H1 (cell line): Measurements from ENCODE around the gene FYB2. TPM values are rescaled to one million over a fixed set of nuclear protein-coding genes. Genes with fewer than 3 reads are reported as not detected.

ENCODE experiments used
- CTCF ChIA-PET: fragments of 300-600 bp; sonication (Branson Sonifier 250); formaldehyde crosslinking; loops from one replicate; lab custom pipeline; 2021; ENCODE audit not compliant: partially characterized antibody; lab: Charles Lee
- POLR2A ChIA-PET: fragments of 300-600 bp; sonication (Branson Sonifier 250); formaldehyde crosslinking; loops from one replicate; lab custom pipeline; 2021; ENCODE audit warnings: inconsistent platforms; ENCODE audit not compliant: partially characterized antibody; lab: Charles Lee
- DNase-seq, 2 experiments: peaks; one replicate each; pipeline versions ENCODE4 v3.0.0 to v3.0.0-alpha.2; 2010 to 2022; ENCODE audit warnings: low spot score in 2 of 2, low read depth in 1 of 2, mixed read lengths in 1 of 2
- FAIRE-seq: peaks from 2 replicates; lab custom pipeline; 2011; peaks lifted over from hg19 to GRCh38; lab: Jason Lieb, UNC
- H2AFZ ChIP-seq: 2 replicates; pipeline ENCODE4 v1.8.1; 2012; ENCODE audit warnings: low read length, inconsistent platforms
- H2AK5ac ChIP-seq: 2 replicates; pipeline ENCODE4 v1.6.1; 2013; ENCODE audit warnings: low read depth, low read length
- H2BK120ac ChIP-seq: replicated peaks from 2 replicates; pipeline ENCODE3; 2013; ENCODE audit warnings: low read depth, low read length, inconsistent platforms
- H2BK12ac ChIP-seq: 2 replicates; pipeline ENCODE4 v1.6.1; 2013; ENCODE audit warnings: low read depth, low read length
- H2BK15ac ChIP-seq: 2 replicates; pipeline ENCODE4 v1.6.1; 2013; ENCODE audit warnings: low read length
- H2BK20ac ChIP-seq: 2 replicates; pipeline ENCODE4 v1.6.1; 2013; ENCODE audit warnings: low read length
- H2BK5ac ChIP-seq: 2 replicates; pipeline ENCODE4 v1.6.1; 2013; ENCODE audit warnings: low read depth, low read length
- H3K14ac ChIP-seq: 2 replicates; pipeline ENCODE4 v1.6.1; 2013; ENCODE audit warnings: inconsistent platforms; ENCODE audit not compliant: insufficient read length
- H3K18ac ChIP-seq: 2 replicates; pipeline ENCODE4 v1.6.1; 2013; ENCODE audit warnings: low read length; ENCODE audit errors: extremely low read depth
- H3K23ac ChIP-seq: 2 replicates; pipeline ENCODE4 v1.6.1; 2013; ENCODE audit warnings: inconsistent platforms; ENCODE audit not compliant: insufficient read length
- H3K23me2 ChIP-seq: 2 replicates; pipeline ENCODE4 v1.6.1; 2013; ENCODE audit warnings: low read depth, low read length
- H3K27ac ChIP-seq: 2 replicates; pipeline ENCODE4 v1.6.1; 2011; ENCODE audit warnings: low read depth, low read length, inconsistent platforms
- H3K27me3 ChIP-seq, 4 experiments: replicated peaks in 1 of 4; 1 replicate in 1 of 4; 2 replicates in 3 of 4; pipeline versions ENCODE4 v1.6.1 to v1.8.1; 2011 to 2013; ENCODE audit warnings: low read length in 3 of 4, mild to moderate bottlenecking in 3 of 4, inconsistent platforms in 2 of 4, mixed read lengths in 2 of 4, moderate library complexity in 1 of 4; ENCODE audit not compliant: control insufficient read depth in 3 of 4, insufficient read depth in 3 of 4; ENCODE audit errors: extremely low read depth in 1 of 4
- H3K36me3 ChIP-seq, 4 experiments: 2 replicates each; pipeline versions ENCODE4 v1.6.1 to v1.8.1; 2011 to 2013; ENCODE audit warnings: mild to moderate bottlenecking in 4 of 4, low read length in 3 of 4, moderate library complexity in 2 of 4, control low read depth in 1 of 4, inconsistent platforms in 1 of 4; ENCODE audit not compliant: insufficient read depth in 4 of 4, control insufficient read depth in 2 of 4
- H3K4ac ChIP-seq: replicated peaks from 2 replicates; pipeline ENCODE3; 2013; ENCODE audit warnings: low read length, low read depth, mixed read lengths, inconsistent platforms; ENCODE audit not compliant: insufficient read length
- H3K4me1 ChIP-seq, 4 experiments: replicated peaks in 1 of 4; 1 replicate in 1 of 4; 2 replicates in 3 of 4; pipeline versions ENCODE4 v1.6.1 to v1.8.1; 2011 to 2013; ENCODE audit warnings: low read length in 3 of 4, inconsistent platforms in 2 of 4, mixed read lengths in 1 of 4; ENCODE audit not compliant: insufficient read depth in 4 of 4, control insufficient read depth in 3 of 4
- H3K4me2 ChIP-seq, 2 experiments: 2 replicates each; pipeline versions ENCODE4 v1.6.1 to v1.8.1; 2011 to 2013; ENCODE audit warnings: low read depth in 2 of 2, low read length in 2 of 2, control low read depth in 1 of 2, inconsistent platforms in 1 of 2, mild to moderate bottlenecking in 1 of 2; ENCODE audit not compliant: insufficient read depth in 1 of 2
- H3K4me3 ChIP-seq, 4 experiments: fragments of 200-600, 300-600 bp in 1 of 4; sonication (generic), shearing (Covaris generic), sonication (Bioruptor Twin) in 1 of 4; 2 replicates each; pipeline versions ENCODE4 v1.5.1 to v1.8.1; 2011 to 2016; ENCODE audit warnings: low read length in 4 of 4, low read depth in 3 of 4, control low read depth in 2 of 4, inconsistent platforms in 2 of 4, mild to moderate bottlenecking in 2 of 4, mixed read lengths in 1 of 4, moderate library complexity in 1 of 4; ENCODE audit not compliant: insufficient read depth in 2 of 4; ENCODE audit errors: extremely low read depth in 1 of 4
- H3K56ac ChIP-seq: replicated peaks from 2 replicates; pipeline ENCODE3; 2013; ENCODE audit warnings: low read depth, mild to moderate bottlenecking, mixed read lengths, low read length, inconsistent platforms; ENCODE audit not compliant: insufficient read length
- H3K79me1 ChIP-seq: 2 replicates; pipeline ENCODE4 v1.6.1; 2013; ENCODE audit warnings: low read depth, low read length, control low read depth
- H3K79me2 ChIP-seq, 2 experiments: 2 replicates each; pipeline versions ENCODE4 v1.6.1 to v1.8.1; 2012 to 2013; ENCODE audit warnings: low read length in 2 of 2, mild to moderate bottlenecking in 2 of 2, inconsistent platforms in 1 of 2; ENCODE audit not compliant: insufficient read depth in 2 of 2, control insufficient read depth in 1 of 2
- H3K9ac ChIP-seq, 4 experiments: replicated peaks in 1 of 4; 1 replicate in 1 of 4; 2 replicates in 3 of 4; pipeline versions ENCODE4 v1.6.1 to v1.8.1; 2011 to 2013; ENCODE audit warnings: low read depth in 3 of 4, low read length in 3 of 4, control low read depth in 2 of 4, mild to moderate bottlenecking in 2 of 4, moderate library complexity in 2 of 4, inconsistent platforms in 1 of 4; ENCODE audit errors: extremely low read depth in 1 of 4
- H3K9me3 ChIP-seq, 2 experiments: 2 replicates each; pipeline versions ENCODE4 v1.6.1 to v1.8.1; 2012 to 2013; ENCODE audit warnings: mild to moderate bottlenecking in 2 of 2, moderate library complexity in 2 of 2, control low read depth in 1 of 2, inconsistent platforms in 1 of 2, low read depth in 1 of 2, low read length in 1 of 2, mixed read lengths in 1 of 2; ENCODE audit not compliant: insufficient read depth in 2 of 2
- H4K20me1 ChIP-seq, 2 experiments: replicated peaks in 1 of 2; 2 replicates each; pipeline versions ENCODE3 to v1.8.1; 2011 to 2013; ENCODE audit warnings: inconsistent platforms in 2 of 2, low read length in 2 of 2, mild to moderate bottlenecking in 1 of 2; ENCODE audit not compliant: insufficient read depth in 2 of 2, control insufficient read depth in 1 of 2
- H4K5ac ChIP-seq: 2 replicates; pipeline ENCODE4 v1.6.1; 2013; ENCODE audit warnings: low read length, low read depth, mixed read lengths, inconsistent platforms; ENCODE audit not compliant: insufficient read length
- H4K8ac ChIP-seq: 2 replicates; pipeline ENCODE4 v1.8.0; 2013; ENCODE audit warnings: mild to moderate bottlenecking, moderate library complexity, low read length, inconsistent platforms; ENCODE audit not compliant: insufficient read depth; ENCODE audit errors: extremely low read depth
- H4K91ac ChIP-seq: replicated peaks from 2 replicates; pipeline ENCODE3; 2013; ENCODE audit warnings: low read length, mixed read lengths, inconsistent platforms; ENCODE audit not compliant: insufficient read length
- CBX8 ChIP-seq: fragments of 300-800, 300-1000 bp; sonication (generic); IDR thresholded peaks from 2 replicates; pipeline ENCODE4 v1.7.1; 2016; ENCODE audit warnings: low read depth, low read length, borderline replicate concordance
- EP300 ChIP-seq, 2 experiments: IDR thresholded peaks; 1 replicate in 1 of 2; 2 replicates in 1 of 2; pipeline ENCODE4 v1.6.1; 2011 to 2012; ENCODE audit warnings: low read depth in 2 of 2, low read length in 2 of 2, mild to moderate bottlenecking in 2 of 2, borderline replicate concordance in 1 of 2, inconsistent platforms in 1 of 2, moderate library complexity in 1 of 2
- EZH2 ChIP-seq: fragments of 200-600 bp; sonication (generic); IDR thresholded peaks from 2 replicates; pipeline ENCODE4 v1.7.1; 2012; ENCODE audit warnings: low read depth, mild to moderate bottlenecking, moderate library complexity, low read length, inconsistent platforms; ENCODE audit not compliant: severe bottlenecking
- GTF2F1 ChIP-seq: IDR thresholded peaks from 2 replicates; pipeline ENCODE4 v1.6.1; 2012; ENCODE audit warnings: low read depth, low read length, improper control_type of control experiment, borderline replicate concordance
- HDAC6 ChIP-seq: IDR thresholded peaks from one replicate; pipeline ENCODE4 v1.7.1; 2012; ENCODE audit warnings: low read depth, mild to moderate bottlenecking, inconsistent platforms, low read length, moderate library complexity
- KDM4A ChIP-seq: IDR thresholded peaks from one replicate; pipeline ENCODE4 v1.7.1; 2012; ENCODE audit warnings: low read depth, mild to moderate bottlenecking, moderate library complexity, low read length, inconsistent platforms; ENCODE audit not compliant: severe bottlenecking
- PHF8 ChIP-seq: fragments of 200-600 bp; sonication (generic); conservative IDR thresholded peaks from 2 replicates; pipeline ENCODE4 v1.7.1; 2012; ENCODE audit warnings: low read depth, mild to moderate bottlenecking, inconsistent platforms, low read length, moderate library complexity
- SP1 ChIP-seq: IDR thresholded peaks from 2 replicates; pipeline ENCODE4 v1.6.1; 2011; ENCODE audit warnings: low read depth, low read length
- SP4 ChIP-seq: IDR thresholded peaks from 2 replicates; pipeline ENCODE4 v1.6.1; 2012; ENCODE audit warnings: low read length, inconsistent platforms
- SUZ12 ChIP-seq: fragments of 200-600 bp; sonication (generic); IDR thresholded peaks from 2 replicates; pipeline ENCODE4 v1.6.1; 2012; ENCODE audit warnings: mild to moderate bottlenecking, inconsistent platforms, low read length, moderate library complexity, mixed read lengths
- TBP ChIP-seq: IDR thresholded peaks from 2 replicates; pipeline ENCODE4 v1.6.1; 2011; ENCODE audit warnings: low read depth, low read length, improper control_type of control experiment
- WGBS, 2 experiments: shearing (Covaris generic) in 1 of 2; methylation state at CpG; one replicate each; pipeline versions ENCODE4 v1.1.6 to v1.1.7; 2013 to 2015; ENCODE audit warnings: low lambda C conversion rate in 2 of 2, mixed read lengths in 2 of 2, inconsistent platforms in 1 of 2, low coverage in 1 of 2, missing lambda C conversion rate in 1 of 2; ENCODE audit not compliant: insufficient replicate concordance in 2 of 2, insufficient coverage in 1 of 2, insufficient read length in 1 of 2; ENCODE audit errors: extremely low coverage in 1 of 2, missing lambda C conversion rate in 1 of 2; 5-methylcytosine and 5-hydroxymethylcytosine counted together
- polyA plus RNA-seq, 7 experiments: library from polyadenylated mRNA; depleted of rRNA in 3 of 7; stranded (reverse) in 5 of 7; unstranded in 2 of 7; fragments of >200 nt in 5 of 7; fragments of 200-250 nt in 2 of 7; gene quantifications; 1 replicate in 5 of 7; 2 replicates in 1 of 7; 4 replicates in 1 of 7; pipeline versions ENCODE4 v1.2.1 to v1.2.3, GENCODE V29; 2011 to 2013; ENCODE audit warnings: missing spikeins in 2 of 7, mixed read lengths in 2 of 7
- total RNA-seq: library from RNA; stranded (reverse); fragmentation: NEBNext Ultra II Directional; extraction: Animal tissue kit (Norgen Biotek cat#: 25700); gene quantifications from 2 replicates; pipeline ENCODE4 v1.2.1, GENCODE V29; 2021
- TF ChIP-seq, protein P1 (sequence below), 3 experiments: IDR thresholded peaks; 1 replicate in 2 of 3; 2 replicates in 1 of 3; pipeline versions ENCODE4 v1.5.1 to v1.6.1; 2011; ENCODE audit warnings: low read length in 3 of 3, mild to moderate bottlenecking in 3 of 3, inconsistent platforms in 2 of 3, low read depth in 1 of 3, moderate library complexity in 1 of 3; ENCODE audit not compliant: insufficient read depth in 1 of 3; ENCODE audit errors: control extremely low read depth in 1 of 3

The FYB2 gene
- total and polyA plus RNA-seq, 2 of the 8 experiments (the other 6 are each of a cell fraction or from before 2014, with no cell fraction given) = 0.11 to 0.17 TPM

DNA sequence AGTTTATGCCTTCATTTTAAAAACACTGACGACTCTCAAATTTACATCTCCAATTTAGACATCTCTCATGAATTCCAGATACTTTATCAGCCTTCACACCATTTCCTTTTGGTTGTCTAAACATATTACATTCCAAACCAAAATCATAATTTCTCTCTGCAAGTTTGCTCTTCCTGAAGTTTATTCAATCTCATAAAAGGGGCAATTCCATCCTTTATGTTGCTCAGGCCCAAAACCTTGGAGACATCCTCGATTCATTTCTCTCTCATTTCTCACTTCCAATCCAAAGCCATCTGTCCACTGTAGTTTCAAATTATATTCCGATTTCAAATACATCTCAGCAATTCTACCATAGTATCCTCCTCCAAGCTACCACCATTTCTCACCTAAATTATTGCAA lies 74.0 kb downstream of the FYB2 start:
- DNase-seq (no peak), FAIRE-seq (no peak)
- Histone ChIP-seq H3K9me3 (no peaks in the 10 kb centered on the region), H2BK5ac (no peak overlapping the region), H3K36me3 (no peaks in the 10 kb centered on the region), H2BK15ac (no peak overlapping the region), H3K27me3 (no peaks in the 10 kb centered on the region), H3K4me2 (no peak overlapping the region), H3K4me1 (no peaks in the 10 kb centered on the region), H2BK120ac (no peak overlapping the region), H2AK5ac (no peak overlapping the region), H2AFZ (no peak overlapping the region), H4K8ac (no peak overlapping the region), H3K14ac (no peak overlapping the region), H3K4me3 (no peak overlapping the region), H2BK12ac (no peak overlapping the region), H3K79me2 (no peaks in the 10 kb centered on the region), H3K56ac (no peak overlapping the region), H3K23ac (no peak overlapping the region), H4K5ac (no peak overlapping the region), H4K91ac (no peak overlapping the region), H3K79me1 (no peaks in the 10 kb centered on the region), H3K18ac (no peak overlapping the region), H4K20me1 (no peaks in the 10 kb centered on the region), H3K4ac (no peak overlapping the region), H3K27ac (no peak overlapping the region), H3K9ac (no peak overlapping the region), H2BK20ac (no peak overlapping the region), H3K23me2 (no peaks in the 10 kb centered on the region)
- ChIA-PET CTCF (no interaction called here), POLR2A (no interaction called here)
- WGBS, 2 experiments = 91% methylated on average over 3 of the region's 3 CpGs; no CpG with 5 or more reads in 1 of the 2 experiments
- TF ChIP-seq EZH2 (no peak), EP300 (IDR thresholded peaks at IDR 0.05; ENCODE audit: borderline replicate concordance in 1 of 2, low read depth in 2 of 2, low read length in 2 of 2) (no peak), GTF2F1 (no peak), TBP (no peak), HDAC6 (no peak), SP4 (no peak), SUZ12 (no peak), CBX8 (no peak), PHF8 (no peak), SP1 (no peak), KDM4A (no peak)
- TF ChIP-seq, protein P1, sequence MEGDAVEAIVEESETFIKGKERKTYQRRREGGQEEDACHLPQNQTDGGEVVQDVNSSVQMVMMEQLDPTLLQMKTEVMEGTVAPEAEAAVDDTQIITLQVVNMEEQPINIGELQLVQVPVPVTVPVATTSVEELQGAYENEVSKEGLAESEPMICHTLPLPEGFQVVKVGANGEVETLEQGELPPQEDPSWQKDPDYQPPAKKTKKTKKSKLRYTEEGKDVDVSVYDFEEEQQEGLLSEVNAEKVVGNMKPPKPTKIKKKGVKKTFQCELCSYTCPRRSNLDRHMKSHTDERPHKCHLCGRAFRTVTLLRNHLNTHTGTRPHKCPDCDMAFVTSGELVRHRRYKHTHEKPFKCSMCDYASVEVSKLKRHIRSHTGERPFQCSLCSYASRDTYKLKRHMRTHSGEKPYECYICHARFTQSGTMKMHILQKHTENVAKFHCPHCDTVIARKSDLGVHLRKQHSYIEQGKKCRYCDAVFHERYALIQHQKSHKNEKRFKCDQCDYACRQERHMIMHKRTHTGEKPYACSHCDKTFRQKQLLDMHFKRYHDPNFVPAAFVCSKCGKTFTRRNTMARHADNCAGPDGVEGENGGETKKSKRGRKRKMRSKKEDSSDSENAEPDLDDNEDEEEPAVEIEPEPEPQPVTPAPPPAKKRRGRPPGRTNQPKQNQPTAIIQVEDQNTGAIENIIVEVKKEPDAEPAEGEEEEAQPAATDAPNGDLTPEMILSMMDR (IDR thresholded peaks at IDR 0.05; ENCODE audit: control extremely low read depth in 1 of 3, insufficient read depth in 1 of 3, low read depth in 1 of 3, low read length in 3 of 3) = no peak
